ENCODE data around the gene CHRM2. TPM values are rescaled to one million over a fixed set of nuclear protein-coding genes. Genes with fewer than 3 reads are reported as not detected.

Gene CHRM2
- total RNA-seq, 4 donors from 2014 or later: 0.13 to 0.32 (median 0.15) TPM; not detected in 1

DNA sequence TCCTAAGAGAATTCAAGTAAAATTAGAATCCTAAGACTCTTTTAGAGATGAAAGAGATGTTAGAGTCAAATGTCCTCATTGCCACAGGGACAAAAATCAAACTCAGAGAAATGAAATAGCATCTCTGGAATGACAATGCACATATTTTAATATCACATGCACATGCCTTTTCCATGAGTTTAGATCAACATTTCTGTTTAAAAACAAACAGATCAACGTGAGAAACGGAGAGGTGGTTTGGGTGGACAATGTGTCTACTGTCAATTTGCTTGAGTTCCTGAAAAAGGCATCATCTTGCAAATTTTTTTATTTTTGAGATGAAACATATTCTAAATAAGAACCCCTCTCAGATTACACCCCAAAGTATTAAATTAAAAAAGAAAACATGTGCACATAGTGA lies 130.0 kb downstream of the CHRM2 start:
- no peak for DNase-seq (ENCODE audit: low spot score in 2 of 2)
- TF ChIP-seq, protein P1, sequence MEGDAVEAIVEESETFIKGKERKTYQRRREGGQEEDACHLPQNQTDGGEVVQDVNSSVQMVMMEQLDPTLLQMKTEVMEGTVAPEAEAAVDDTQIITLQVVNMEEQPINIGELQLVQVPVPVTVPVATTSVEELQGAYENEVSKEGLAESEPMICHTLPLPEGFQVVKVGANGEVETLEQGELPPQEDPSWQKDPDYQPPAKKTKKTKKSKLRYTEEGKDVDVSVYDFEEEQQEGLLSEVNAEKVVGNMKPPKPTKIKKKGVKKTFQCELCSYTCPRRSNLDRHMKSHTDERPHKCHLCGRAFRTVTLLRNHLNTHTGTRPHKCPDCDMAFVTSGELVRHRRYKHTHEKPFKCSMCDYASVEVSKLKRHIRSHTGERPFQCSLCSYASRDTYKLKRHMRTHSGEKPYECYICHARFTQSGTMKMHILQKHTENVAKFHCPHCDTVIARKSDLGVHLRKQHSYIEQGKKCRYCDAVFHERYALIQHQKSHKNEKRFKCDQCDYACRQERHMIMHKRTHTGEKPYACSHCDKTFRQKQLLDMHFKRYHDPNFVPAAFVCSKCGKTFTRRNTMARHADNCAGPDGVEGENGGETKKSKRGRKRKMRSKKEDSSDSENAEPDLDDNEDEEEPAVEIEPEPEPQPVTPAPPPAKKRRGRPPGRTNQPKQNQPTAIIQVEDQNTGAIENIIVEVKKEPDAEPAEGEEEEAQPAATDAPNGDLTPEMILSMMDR (IDR thresholded peaks at IDR 0.05): no peak
- no peak for TF ChIP-seq POLR2A (IDR thresholded peaks at IDR 0.05)
- WGBS, 2 donors: 78% methylated on average over 2 of the region's 2 CpGs
- intact Hi-C loops (cut with DNase I; ENCODE audit: low total_unique reads): no loop called here
- no peak overlapping the region for H3K4me3 ChIP-seq (ENCODE audit: low read depth, poor library complexity, severe bottlenecking)

DNA sequence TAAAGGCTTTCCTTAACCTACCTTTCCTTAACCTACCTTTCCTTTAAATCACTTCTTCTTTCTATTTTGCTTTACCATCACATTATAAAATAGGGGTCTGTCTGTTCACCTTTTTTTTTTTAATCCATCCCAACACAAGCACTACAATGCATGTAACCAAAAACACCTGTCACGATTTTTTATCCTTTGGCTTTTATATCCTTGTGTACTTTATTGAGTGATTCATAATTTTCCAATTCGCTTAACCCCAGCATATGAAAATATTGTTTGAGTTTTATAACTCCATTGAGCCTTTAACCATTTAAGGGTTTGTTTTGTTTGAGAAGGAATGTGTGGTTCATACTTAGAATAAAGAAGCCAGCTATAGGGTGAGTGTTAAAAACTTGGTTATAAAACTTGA lies 132.2 kb downstream of the CHRM2 start:
- intact Hi-C loops (cut with DNase I; ENCODE audit: low total_unique reads): no loop called here
- 35 to 55% methylated on average over 2 of the region's 2 CpGs for WGBS, 2 donors
- DNase-seq (ENCODE audit: low spot score in 2 of 2): no peak
- no peak for TF ChIP-seq POLR2A (IDR thresholded peaks at IDR 0.05)
- TF ChIP-seq, protein P1 (IDR thresholded peaks at IDR 0.05): no peak
- no peak overlapping the region for H3K4me3 ChIP-seq (ENCODE audit: low read depth, poor library complexity, severe bottlenecking)

DNA sequence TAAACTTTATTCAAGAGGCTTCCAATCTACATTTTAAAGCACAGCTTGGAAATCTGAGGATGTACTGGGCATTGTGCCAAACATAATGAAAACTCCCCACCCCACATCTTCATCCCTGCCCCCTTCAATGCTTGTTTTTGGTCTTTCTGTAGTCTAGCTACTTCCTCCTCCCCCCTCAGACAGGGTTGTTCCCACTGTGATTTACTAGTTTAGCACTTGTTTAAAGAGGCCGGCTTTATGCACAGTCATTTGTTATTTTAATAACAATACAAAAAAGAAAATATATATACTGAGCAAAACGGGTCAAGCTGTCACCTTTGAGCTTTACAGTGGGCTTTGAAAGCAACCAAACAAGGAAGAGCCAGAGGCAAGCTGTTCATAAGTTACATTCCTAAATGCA lies 132.6 kb downstream of the CHRM2 start:
- no peak for TF ChIP-seq POLR2A (IDR thresholded peaks at IDR 0.05)
- TF ChIP-seq, protein P1 (IDR thresholded peaks at IDR 0.05): no peak
- H3K4me3 ChIP-seq (ENCODE audit: low read depth, poor library complexity, severe bottlenecking): no peak overlapping the region
- intact Hi-C loops (cut with DNase I; ENCODE audit: low total_unique reads): no loop called here
- 7 to 9% methylated on average over 2 of the region's 2 CpGs for WGBS, 2 donors
- DNase-seq (ENCODE audit: low spot score in 2 of 2): no peak

DNA sequence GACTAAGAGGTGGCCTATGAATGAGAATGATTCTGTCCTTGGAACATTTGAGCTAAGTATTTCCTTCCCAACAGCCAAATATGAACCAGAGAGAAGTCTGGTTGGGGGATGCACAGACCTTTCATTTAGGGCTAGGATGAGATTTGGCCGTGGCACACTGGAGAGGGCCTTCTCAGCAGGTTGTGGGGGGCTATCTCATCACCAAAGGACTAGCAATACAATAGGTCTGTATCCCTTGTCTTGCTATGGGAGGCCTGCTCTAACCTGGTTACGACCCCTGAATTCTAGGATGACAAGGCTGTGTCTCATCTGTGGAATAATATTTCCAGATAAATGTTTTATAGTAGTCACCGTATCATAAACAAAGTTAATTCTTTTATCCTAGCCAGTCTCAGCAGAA lies 133.0 kb downstream of the CHRM2 start:
- TF ChIP-seq, protein P1 (IDR thresholded peaks at IDR 0.05): no peak
- no peak for TF ChIP-seq POLR2A (IDR thresholded peaks at IDR 0.05)
- intact Hi-C loops (cut with DNase I; ENCODE audit: low total_unique reads): no loop called here
- DNase-seq (ENCODE audit: low spot score in 2 of 2): no peak
- no peak overlapping the region for H3K4me3 ChIP-seq (ENCODE audit: low read depth, poor library complexity, severe bottlenecking)
- 79 to 86% methylated on average over 3 of the region's 3 CpGs for whole genome bisulfite sequencing, 2 donors

DNA sequence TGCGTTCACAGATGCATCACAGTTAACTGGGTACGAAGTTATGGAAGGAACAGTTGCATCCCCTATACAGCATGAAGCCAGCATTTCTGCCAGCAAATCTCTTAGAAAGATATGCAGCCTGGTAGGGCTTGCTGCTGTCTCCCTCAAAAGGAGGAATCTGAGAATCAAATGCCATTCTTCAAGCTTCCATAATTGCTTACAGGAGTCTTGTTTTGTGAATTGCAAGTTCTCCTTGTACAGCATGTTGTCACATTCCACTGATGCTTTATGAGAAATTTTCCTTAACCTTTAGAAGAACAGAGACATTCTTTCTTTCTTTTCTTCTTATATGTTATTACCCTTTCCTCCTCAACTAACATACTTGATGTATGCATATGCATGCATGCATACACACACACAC lies 134.6 kb downstream of the CHRM2 start:
- WGBS, 2 donors: 63 to 71% methylated on average over 2 of the region's 2 CpGs
- DNase-seq (ENCODE audit: low spot score in 2 of 2): no peak
- intact Hi-C loops (cut with DNase I; ENCODE audit: low total_unique reads): no loop called here
- TF ChIP-seq, protein P1 (IDR thresholded peaks at IDR 0.05): no peak
- no peak for TF ChIP-seq POLR2A (IDR thresholded peaks at IDR 0.05)
- H3K4me3 ChIP-seq (ENCODE audit: low read depth, poor library complexity, severe bottlenecking): no peak overlapping the region

DNA sequence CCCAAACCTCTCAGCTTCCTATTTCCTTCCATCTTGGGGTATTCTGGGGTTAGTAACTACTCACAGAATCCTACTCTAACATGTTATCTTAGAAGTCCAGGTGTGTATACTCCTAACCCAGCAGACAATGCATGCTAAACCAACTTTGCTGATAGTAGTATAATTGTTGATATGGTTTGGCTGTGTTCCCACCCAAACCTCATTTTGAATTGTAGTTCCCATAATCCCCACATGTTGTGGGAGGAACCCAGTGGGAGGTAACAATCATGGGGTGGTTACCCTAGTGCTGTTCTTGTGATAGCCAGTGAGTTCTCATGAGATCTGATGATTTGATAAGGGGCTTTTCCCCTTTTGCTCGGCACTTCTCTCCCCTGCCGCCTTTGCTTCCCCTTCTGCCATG lies 135.1 kb downstream of the CHRM2 start:
- no peak for DNase-seq (ENCODE audit: low spot score in 2 of 2)
- intact Hi-C loops (cut with DNase I; ENCODE audit: low total_unique reads): no loop called here
- TF ChIP-seq POLR2A (IDR thresholded peaks at IDR 0.05): no peak
- TF ChIP-seq, protein P1 (IDR thresholded peaks at IDR 0.05): no peak

More for the DNA sequence above, 135.1 kb downstream of the CHRM2 start:
- H3K4me3 ChIP-seq (ENCODE audit: low read depth, poor library complexity, severe bottlenecking): no peak overlapping the region
- 83 to 88% methylated on average over 2 of the region's 2 CpGs for WGBS, 2 donors

All from lower leg skin (tissue), 4 donors.